ENCODE data around the gene NBEA.
"Not testable (repeated sequence)": the region's sequence is repeated elsewhere in the genome, so short reads cannot be mapped to it uniquely, and the experiment has no call there.

The NBEA gene

GRCh38 chr13:34944751-34945150 lies 2.7 kb downstream of the NBEA start:
- no peak for DNase-seq (ENCODE audit: low read depth, low spot score)

GRCh38 chr13:34951528-34951927 lies 9.5 kb downstream of the NBEA start:
- no peak for DNase-seq (ENCODE audit: low read depth, low spot score)

GRCh38 chr13:34959489-34959888 lies 17.4 kb downstream of the NBEA start:
- DNase-seq (ENCODE audit: low read depth, low spot score): no peak

GRCh38 chr13:34964558-34964957 lies 22.5 kb downstream of the NBEA start:
- DNase-seq (ENCODE audit: low read depth, low spot score): no peak

GRCh38 chr13:34967851-34968562 lies 25.9 kb downstream of the NBEA start:
- no peak for DNase-seq (ENCODE audit: low read depth, low spot score)

- not testable (repeated sequence) for DNase-seq (ENCODE audit: low read depth, low spot score)
Measured at GRCh38 chr13:34969539-34969938, 27.5 kb downstream of the NBEA start.

- DNase-seq (ENCODE audit: low read depth, low spot score): no peak
Measured at GRCh38 chr13:34970961-34971360, 28.9 kb downstream of the NBEA start.

GRCh38 chr13:34971473-34971872 lies 29.4 kb downstream of the NBEA start:
- no peak for DNase-seq (ENCODE audit: low read depth, low spot score)

GRCh38 chr13:34985199-34985598 lies 43.1 kb downstream of the NBEA start:
- DNase-seq (ENCODE audit: low read depth, low spot score): not testable (repeated sequence)

- DNase-seq (ENCODE audit: low read depth, low spot score): no peak
Measured at GRCh38 chr13:34988330-34988791, 46.3 kb downstream of the NBEA start.

GRCh38 chr13:34990399-34991214 lies 48.5 kb downstream of the NBEA start:
- DNase-seq (ENCODE audit: low read depth, low spot score): no peak

- no peak for DNase-seq (ENCODE audit: low read depth, low spot score)
Measured at GRCh38 chr13:34993470-34993869, 51.4 kb downstream of the NBEA start.

GRCh38 chr13:35003734-35004133 lies 61.7 kb downstream of the NBEA start:
- DNase-seq (ENCODE audit: low read depth, low spot score): not testable (repeated sequence)

GRCh38 chr13:35005051-35005450 lies 63.0 kb downstream of the NBEA start:
- no peak for DNase-seq (ENCODE audit: low read depth, low spot score)

GRCh38 chr13:35014606-35015213 lies 72.6 kb downstream of the NBEA start:
- DNase-seq (ENCODE audit: low read depth, low spot score): no peak

GRCh38 chr13:35016362-35017112 lies 74.5 kb downstream of the NBEA start:
- DNase-seq (ENCODE audit: low read depth, low spot score): no peak

- no peak for DNase-seq (ENCODE audit: low read depth, low spot score)
Measured at GRCh38 chr13:35025314-35025713, 83.2 kb downstream of the NBEA start.

- no peak for DNase-seq (ENCODE audit: low read depth, low spot score)
Measured at GRCh38 chr13:35028338-35028867, 86.3 kb downstream of the NBEA start.

- no peak for DNase-seq (ENCODE audit: low read depth, low spot score)
Measured at GRCh38 chr13:35039012-35039411, 96.9 kb downstream of the NBEA start.

GRCh38 chr13:35046587-35046986 lies 104.5 kb downstream of the NBEA start:
- no peak for DNase-seq (ENCODE audit: low read depth, low spot score)

- DNase-seq (ENCODE audit: low read depth, low spot score): no peak
Measured at GRCh38 chr13:35055705-35056104, 113.6 kb downstream of the NBEA start.
